Colonic mucosa (tissue), 4 donors: Measurements from ENCODE around the gene RAB29. TPM values are rescaled to one million over a fixed set of nuclear protein-coding genes. Genes with fewer than 3 reads are reported as not detected.

Experiments
- DNase-seq: peaks from one replicate; pipeline ENCODE4 v3.0.0-alpha.2; 2020
- H3K27ac ChIP-seq: fragments of 200-600 bp; one replicate; pipeline ENCODE4 v1.8.0; 2021
- H3K27me3 ChIP-seq: fragments of 200-600 bp; one replicate; pipeline ENCODE4 v1.8.0; 2021
- H3K36me3 ChIP-seq: fragments of 200-600 bp; one replicate; pipeline ENCODE4 v1.8.0; 2021
- H3K4me1 ChIP-seq: fragments of 200-600 bp; one replicate; pipeline ENCODE4 v1.8.0; 2021; ENCODE audit warnings: mild to moderate bottlenecking
- H3K4me3 ChIP-seq: fragments of 200-600 bp; one replicate; pipeline ENCODE4 v1.8.0; 2021
- H3K9ac ChIP-seq, 2 donors: one replicate each; pipeline ENCODE4 v1.7.0; 2013; ENCODE audit warnings: control low read depth in 2 of 2, low read depth in 2 of 2, low read length in 2 of 2
- H3K9me3 ChIP-seq: fragments of 200-600 bp; one replicate; pipeline ENCODE4 v1.8.0; 2021
- intact Hi-C: fragments of 100-400 bp; cut with DNase I; formaldehyde crosslinking; loops from one replicate; pipeline ENCODE4 v1.14.1; 2022
- total RNA-seq, 2 donors: library from RNA; stranded (reverse); fragmentation: NEBNext Ultra II Directional in 1 of 2; extraction: Animal tissue kit (Norgen Biotek cat#: 25700) in 1 of 2; gene quantifications; one replicate each; pipeline ENCODE4 v1.2.1, GENCODE V29; 2021
- TF ChIP-seq, protein P1 (sequence below): fragments of 200-600 bp; IDR thresholded peaks from one replicate; pipeline ENCODE4 v1.8.0; 2022; ENCODE audit warnings: antibody characterized with exemption, mild to moderate bottlenecking
- donor health status: healthy.
- donor health status: DM: no; HTN: no; CAD: no.
- donor health status: DM: no; HTN: no; CAD: no.

RAB29 gene
- total RNA-seq, 2 donors from 2014 or later, result 7.5 to 10.2 TPM

DNA sequence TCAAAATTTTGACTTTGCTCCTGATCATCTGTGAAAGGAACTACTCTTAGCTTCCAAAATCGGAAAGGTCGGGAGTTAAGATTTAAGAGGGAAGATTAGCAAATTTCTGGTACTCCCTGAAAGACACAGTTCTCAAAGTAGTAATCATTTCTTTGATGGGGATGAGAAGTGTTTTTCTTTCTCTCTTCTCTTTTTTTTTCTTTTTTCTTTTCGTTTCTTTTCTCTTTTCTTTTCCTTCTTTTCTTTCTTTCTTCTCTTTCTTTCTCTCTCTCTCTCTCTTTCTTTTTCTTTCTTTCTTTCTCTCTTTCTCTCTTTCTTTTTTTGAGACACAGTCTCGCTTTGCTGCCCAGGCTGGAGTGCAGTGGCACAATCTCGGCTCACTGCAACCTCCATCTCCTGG is 5.1 kb upstream of the RAB29 start:
- Histone ChIP-seq H3K27ac (no peak overlapping the region), H3K36me3 (no peaks in the 10 kb centered on the region), H3K9me3 (no peaks in the 10 kb centered on the region), H3K4me1 (no peaks in the 10 kb centered on the region), H3K4me3 (no peak overlapping the region), H3K9ac (no peak overlapping the region), H3K27me3 (no peaks in the 10 kb centered on the region)
- DNase-seq, result no peak
- TF ChIP-seq, protein P1, sequence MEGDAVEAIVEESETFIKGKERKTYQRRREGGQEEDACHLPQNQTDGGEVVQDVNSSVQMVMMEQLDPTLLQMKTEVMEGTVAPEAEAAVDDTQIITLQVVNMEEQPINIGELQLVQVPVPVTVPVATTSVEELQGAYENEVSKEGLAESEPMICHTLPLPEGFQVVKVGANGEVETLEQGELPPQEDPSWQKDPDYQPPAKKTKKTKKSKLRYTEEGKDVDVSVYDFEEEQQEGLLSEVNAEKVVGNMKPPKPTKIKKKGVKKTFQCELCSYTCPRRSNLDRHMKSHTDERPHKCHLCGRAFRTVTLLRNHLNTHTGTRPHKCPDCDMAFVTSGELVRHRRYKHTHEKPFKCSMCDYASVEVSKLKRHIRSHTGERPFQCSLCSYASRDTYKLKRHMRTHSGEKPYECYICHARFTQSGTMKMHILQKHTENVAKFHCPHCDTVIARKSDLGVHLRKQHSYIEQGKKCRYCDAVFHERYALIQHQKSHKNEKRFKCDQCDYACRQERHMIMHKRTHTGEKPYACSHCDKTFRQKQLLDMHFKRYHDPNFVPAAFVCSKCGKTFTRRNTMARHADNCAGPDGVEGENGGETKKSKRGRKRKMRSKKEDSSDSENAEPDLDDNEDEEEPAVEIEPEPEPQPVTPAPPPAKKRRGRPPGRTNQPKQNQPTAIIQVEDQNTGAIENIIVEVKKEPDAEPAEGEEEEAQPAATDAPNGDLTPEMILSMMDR, result no peak
- intact Hi-C loops, result no loop called here

DNA sequence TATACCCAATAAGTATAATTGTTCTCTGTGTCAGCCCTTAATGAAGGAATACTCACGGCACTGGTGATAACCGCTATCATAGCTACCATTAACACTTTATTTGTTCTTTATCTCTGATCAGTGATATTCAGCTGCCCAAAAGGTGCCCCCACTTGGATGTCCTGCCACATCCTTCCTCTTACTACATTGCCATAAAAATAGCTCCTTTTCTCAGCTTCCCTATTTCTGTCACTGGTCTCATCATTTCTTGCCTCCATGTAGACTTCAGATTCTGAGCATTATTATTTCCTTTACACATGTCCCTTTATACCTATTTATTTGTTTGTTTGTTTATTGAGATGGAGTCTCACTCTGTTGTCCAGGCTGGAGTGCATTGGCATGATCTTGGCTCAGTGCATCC is 2.7 kb upstream of the RAB29 start:
- no peaks in the 10 kb centered on the region for H3K4me1 ChIP-seq
- H3K9ac ChIP-seq, result no peak overlapping the region
- TF ChIP-seq, protein P1, result no peak
- no peak for DNase-seq
- H3K36me3 ChIP-seq, result no peaks in the 10 kb centered on the region
- intact Hi-C loops, result no loop called here
- H3K27ac ChIP-seq, result no peak overlapping the region
- no peaks in the 10 kb centered on the region for H3K9me3 ChIP-seq
- H3K4me3 ChIP-seq, result no peak overlapping the region
- no peaks in the 10 kb centered on the region for H3K27me3 ChIP-seq

DNA sequence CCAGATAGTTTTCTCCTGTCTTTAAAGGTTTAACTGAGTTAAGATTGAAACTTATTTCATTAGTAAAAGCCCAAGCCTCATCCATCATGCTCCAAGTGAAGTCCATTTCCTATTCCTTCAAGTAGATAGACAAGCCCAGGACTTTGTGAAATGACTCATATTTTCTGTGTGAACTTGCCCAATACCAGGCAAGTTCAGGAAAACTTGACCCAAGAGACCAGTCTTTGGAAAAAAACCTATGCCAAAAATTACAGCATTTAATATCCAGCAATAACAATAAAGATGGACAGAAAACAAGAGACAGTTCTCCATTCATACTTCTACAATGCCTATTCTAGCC is 405 bp upstream of the RAB29 start:
- Histone ChIP-seq H3K27ac (peak overlapping the region; percentile 30), H3K9me3 (no peaks in the 10 kb centered on the region), H3K4me1 (no peaks in the 10 kb centered on the region), H3K4me3 (peak overlapping the region; percentile 66), H3K27me3 (no peaks in the 10 kb centered on the region), H3K36me3 (no peaks in the 10 kb centered on the region), H3K9ac (no peak overlapping the region)
- intact Hi-C loops, result no loop called here
- TF ChIP-seq, protein P1, result no peak
- no peak for DNase-seq

DNA sequence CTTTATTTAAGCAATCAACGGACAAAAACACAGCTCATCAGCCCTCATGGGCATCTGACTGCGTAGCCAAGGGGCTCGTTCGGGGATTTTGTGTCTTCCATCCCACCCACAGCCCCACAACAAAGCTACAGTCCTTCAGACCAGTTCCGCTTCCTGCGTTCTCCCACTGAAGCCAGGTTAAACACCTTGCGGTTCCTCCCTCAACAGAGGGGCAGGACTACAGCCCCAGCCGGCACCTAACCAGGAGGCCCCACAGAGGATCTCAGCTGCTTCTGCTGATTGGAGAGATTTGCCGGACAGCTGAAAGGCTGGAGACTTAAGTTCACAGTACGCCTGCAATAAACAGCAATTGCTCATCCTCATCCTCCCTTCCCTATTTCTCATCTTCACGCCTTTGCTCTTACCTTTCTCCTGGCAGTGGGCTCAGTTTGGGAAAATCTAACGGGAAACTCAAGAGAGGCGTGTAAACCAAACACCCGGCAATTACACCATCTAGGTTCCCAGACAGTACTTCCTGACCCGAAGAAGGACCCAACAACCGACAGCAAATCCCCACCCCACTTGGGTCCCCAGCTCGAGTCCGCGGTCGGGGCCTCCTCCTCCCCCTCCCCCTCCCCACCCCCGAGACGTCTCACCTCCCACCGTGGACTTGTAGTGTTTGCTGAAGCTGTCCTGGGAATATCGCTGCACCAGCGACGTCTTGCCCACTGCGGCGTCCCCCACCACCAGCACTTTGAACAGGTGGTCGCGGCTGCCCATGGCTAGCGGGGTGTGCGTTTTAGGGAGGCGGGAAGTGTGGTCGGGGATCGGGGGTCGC is 876 bp downstream of the RAB29 start:
- no peaks in the 10 kb centered on the region for H3K27me3 ChIP-seq
- H3K9ac ChIP-seq, result peak overlapping the region; percentile 56 to 80
- H3K27ac ChIP-seq, result peak overlapping the region; percentile 30
- intact Hi-C loops, result no loop called here
- H3K4me3 ChIP-seq, result peak overlapping the region; percentile 66
- H3K9me3 ChIP-seq, result no peaks in the 10 kb centered on the region
- no peaks in the 10 kb centered on the region for H3K4me1 ChIP-seq
- TF ChIP-seq, protein P1, result no peak
- peak; percentile 23 for DNase-seq
- no peaks in the 10 kb centered on the region for H3K36me3 ChIP-seq

DNA sequence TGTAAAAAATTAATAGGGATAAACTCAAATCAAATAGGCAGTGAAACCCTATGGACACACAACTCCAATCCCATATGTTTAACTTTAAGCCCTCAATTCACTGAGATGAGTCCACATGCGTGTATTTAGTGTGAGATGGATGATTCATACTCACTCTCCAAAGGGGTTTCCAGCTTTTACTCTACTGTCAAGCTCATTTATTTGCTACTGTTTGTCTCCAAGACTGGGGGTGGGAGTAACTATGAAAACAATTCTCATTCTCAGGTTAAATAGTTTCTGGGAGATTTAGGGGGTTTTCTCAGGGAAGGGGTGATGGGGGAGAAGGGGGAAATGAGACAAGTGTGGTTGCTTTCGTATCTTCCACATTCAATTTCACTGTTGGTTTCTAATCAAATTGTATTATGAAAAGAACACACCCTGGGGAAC is 2.7 kb downstream of the RAB29 start:
- DNase-seq, result no peak
- H3K36me3 ChIP-seq, result no peaks in the 10 kb centered on the region
- H3K9me3 ChIP-seq, result no peaks in the 10 kb centered on the region
- intact Hi-C loops, result no loop called here
- H3K9ac ChIP-seq, result no peak overlapping the region
- no peak overlapping the region for H3K27ac ChIP-seq
- H3K4me1 ChIP-seq, result no peaks in the 10 kb centered on the region
- TF ChIP-seq, protein P1, result no peak
- no peaks in the 10 kb centered on the region for H3K27me3 ChIP-seq
- no peak overlapping the region for H3K4me3 ChIP-seq
